Measurements from ENCODE around the gene TRAPPC2.

TRAPPC2 gene

DNA sequence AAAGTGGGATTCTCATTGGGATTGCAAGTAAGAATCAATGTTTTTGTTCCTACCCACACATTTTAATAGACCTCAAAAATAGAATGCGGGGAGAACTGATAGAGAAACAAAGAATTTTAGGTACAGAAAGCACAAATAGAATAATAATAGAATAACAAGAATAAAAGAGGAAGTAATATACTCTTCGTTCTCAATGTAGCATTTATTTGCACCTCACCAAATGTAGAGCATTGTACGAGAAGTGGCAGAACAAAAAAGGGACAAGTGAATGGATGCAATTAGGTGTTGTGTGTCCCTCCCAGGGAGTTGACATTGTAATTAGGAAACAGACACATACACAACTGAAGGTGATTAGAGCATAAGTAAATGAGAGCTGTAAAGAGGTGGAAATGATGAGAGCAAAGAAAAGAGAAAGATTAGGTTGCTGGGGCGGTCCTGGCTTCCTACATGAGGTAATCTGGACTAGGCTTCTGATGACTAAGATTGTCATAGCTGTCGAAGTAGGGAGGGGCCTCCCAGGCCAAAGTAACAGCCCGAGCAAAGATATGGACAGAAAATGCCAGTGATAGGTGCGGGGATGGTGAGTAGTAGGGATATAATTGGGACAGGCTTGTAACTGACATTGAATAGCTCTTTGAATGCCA is 35.1 kb downstream of the TRAPPC2 start:
- H3K4me3 ChIP-seq (ENCODE audit: low read length): no peak overlapping the region
- TF ChIP-seq, protein P1, sequence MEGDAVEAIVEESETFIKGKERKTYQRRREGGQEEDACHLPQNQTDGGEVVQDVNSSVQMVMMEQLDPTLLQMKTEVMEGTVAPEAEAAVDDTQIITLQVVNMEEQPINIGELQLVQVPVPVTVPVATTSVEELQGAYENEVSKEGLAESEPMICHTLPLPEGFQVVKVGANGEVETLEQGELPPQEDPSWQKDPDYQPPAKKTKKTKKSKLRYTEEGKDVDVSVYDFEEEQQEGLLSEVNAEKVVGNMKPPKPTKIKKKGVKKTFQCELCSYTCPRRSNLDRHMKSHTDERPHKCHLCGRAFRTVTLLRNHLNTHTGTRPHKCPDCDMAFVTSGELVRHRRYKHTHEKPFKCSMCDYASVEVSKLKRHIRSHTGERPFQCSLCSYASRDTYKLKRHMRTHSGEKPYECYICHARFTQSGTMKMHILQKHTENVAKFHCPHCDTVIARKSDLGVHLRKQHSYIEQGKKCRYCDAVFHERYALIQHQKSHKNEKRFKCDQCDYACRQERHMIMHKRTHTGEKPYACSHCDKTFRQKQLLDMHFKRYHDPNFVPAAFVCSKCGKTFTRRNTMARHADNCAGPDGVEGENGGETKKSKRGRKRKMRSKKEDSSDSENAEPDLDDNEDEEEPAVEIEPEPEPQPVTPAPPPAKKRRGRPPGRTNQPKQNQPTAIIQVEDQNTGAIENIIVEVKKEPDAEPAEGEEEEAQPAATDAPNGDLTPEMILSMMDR (conservative IDR thresholded peaks at IDR 0.05; ENCODE audit: low read depth, low read length): no peak
- DNase-seq (ENCODE audit: low read depth): no peak

DNA sequence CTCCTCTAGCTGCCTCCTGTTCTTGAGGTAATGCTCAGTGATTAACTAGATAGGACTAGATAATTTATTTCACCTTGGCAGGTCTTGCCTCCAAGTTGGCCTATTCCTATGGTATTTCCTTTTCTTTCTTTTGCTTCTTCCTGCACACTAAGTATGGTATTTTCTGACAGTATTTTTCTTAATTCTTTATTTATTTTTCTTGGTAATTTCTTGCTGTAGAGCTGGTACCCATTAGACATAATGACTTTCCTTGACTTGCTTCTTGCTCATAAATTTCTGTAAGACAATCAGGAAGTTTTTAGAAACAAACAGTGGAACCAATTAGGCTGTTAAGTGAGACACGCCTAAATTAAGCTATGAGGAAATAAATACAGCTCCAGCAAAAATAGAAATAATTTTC is 36.0 kb downstream of the TRAPPC2 start:
- DNase-seq (ENCODE audit: low read depth): no peak
- no peak overlapping the region for H3K4me3 ChIP-seq (ENCODE audit: low read length)
- TF ChIP-seq, protein P1 (conservative IDR thresholded peaks at IDR 0.05; ENCODE audit: low read depth, low read length): no peak

DNA sequence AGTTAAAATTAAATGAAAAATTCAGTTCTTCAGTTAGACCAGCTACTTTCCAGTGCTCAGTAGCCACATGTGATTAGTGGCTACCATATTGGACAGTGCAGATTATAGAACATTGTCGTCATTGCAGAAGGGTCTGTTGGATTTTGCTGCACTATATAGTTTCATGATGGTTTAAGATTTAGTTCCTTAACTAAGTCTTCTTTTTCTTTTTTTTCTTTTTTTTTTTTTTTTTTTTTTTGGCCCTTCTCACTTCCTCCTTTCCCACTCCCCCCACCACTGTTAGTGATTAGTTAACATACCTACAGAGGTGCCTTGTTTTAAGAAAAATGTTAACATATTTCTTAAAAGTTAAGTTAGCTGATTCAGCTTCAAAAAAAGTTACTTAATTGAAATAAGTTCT is 36.4 kb downstream of the TRAPPC2 start:
- TF ChIP-seq, protein P1 (conservative IDR thresholded peaks at IDR 0.05; ENCODE audit: low read depth, low read length): no peak
- DNase-seq (ENCODE audit: low read depth): no peak
- no peak overlapping the region for H3K4me3 ChIP-seq (ENCODE audit: low read length)

DNA sequence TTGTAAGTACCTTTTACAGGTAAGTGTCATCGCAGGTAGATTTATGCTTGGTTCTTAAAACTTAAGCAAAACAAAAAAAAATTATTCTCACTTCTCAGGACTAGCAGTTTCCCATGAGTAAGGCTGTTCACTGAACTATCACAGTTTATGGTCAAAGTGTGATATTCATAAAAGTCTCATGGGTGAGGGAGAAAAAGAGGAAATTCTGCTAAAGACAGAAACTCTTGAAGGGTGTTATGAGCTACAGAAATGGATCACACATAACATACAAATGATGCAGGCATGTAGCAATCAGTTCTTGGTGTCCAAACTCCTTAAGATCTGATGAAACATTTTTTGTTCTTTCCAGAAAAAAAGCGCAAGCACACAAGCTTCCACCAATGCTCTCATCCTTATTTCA is 37.0 kb downstream of the TRAPPC2 start:
- H3K4me3 ChIP-seq (ENCODE audit: low read length): no peak overlapping the region
- TF ChIP-seq, protein P1 (conservative IDR thresholded peaks at IDR 0.05; ENCODE audit: low read depth, low read length): no peak
- DNase-seq (ENCODE audit: low read depth): no peak

DNA sequence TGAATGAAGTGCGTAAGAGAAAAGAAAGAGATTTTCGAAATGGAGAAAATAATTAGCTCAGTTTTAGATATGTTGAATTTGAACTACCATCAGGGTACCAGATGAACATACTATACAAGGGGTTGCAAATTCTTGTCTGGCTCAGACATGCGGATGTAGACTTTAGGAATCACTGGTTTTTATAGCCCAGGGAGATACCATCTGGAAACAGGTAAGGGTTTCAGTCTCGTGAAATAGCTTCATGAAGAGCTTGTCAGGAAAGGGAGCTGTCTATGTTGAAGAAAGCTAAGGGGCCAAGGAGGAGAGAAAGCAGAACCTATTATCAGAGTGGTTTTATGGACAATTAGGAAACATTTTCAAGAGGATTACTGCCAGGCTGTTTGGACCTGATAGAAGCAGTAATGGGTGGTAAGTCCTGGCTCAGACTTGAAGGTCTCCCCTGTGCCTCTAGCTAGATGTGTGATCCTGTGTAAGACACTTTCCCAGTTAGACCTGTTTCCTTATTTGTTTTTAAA is 38.8 kb downstream of the TRAPPC2 start:
- TF ChIP-seq, protein P1 (conservative IDR thresholded peaks at IDR 0.05; ENCODE audit: low read depth, low read length): no peak
- DNase-seq (ENCODE audit: low read depth): no peak
- no peak overlapping the region for H3K4me3 ChIP-seq (ENCODE audit: low read length)

DNA sequence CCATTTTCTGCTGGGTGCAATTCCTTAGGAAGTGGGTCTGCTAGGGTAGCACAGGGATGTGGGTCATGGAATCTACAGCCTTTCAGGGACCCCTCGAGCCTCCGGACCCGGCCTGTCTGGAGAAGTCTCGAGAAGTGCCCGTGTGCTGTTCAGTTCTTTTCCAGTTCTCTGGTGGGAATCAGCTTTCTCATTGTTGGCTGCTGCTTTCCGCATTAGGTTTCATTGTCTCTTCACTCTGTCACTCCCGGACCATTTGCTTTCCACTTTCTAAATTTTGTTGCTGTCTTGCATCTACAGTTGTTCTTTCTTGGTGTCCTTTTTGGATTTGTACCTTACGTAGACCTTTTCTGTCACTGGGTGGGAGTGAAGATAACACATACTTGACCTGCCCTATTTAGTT is 39.4 kb downstream of the TRAPPC2 start:
- DNase-seq (ENCODE audit: low read depth): no peak
- TF ChIP-seq, protein P1 (conservative IDR thresholded peaks at IDR 0.05; ENCODE audit: low read depth, low read length): no peak
- no peak overlapping the region for H3K4me3 ChIP-seq (ENCODE audit: low read length)

DNA sequence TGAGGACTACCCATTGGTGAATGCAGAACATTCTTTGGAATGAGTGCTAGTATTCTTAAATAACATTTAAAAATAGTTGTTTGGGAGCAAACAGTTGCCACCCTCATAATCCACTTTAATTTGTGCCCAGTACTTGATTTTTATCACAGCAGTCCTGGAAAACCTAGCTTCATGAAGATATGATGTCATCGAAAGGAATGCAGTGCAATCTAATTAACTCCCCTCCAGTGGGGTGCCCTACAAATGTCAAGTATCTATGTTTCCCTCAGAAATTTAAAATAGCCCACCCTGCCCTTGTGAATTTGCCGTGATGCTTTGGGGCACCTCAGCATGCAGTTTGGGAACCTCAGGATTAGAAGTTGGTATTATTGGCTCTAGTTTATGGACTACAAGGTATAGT is 40.1 kb downstream of the TRAPPC2 start:
- TF ChIP-seq, protein P1 (conservative IDR thresholded peaks at IDR 0.05; ENCODE audit: low read depth, low read length): no peak
- DNase-seq (ENCODE audit: low read depth): no peak
- no peak overlapping the region for H3K4me3 ChIP-seq (ENCODE audit: low read length)

Measured in retinal pigment epithelial cell (primary cell).